HG03432 (cell line): ENCODE data around the gene C1QTNF2.

Experiments
- ATAC-seq: cut with Tn5 transposase; IDR thresholded peaks from one replicate; pipeline ENCODE4 v1.9.1; 2021; ENCODE audit warnings: mild to moderate bottlenecking, moderate library complexity; ENCODE audit not compliant: unreplicated experiment

C1QTNF2 gene

GRCh38 chr5:160375166-160375565, 4.7 kb upstream of the C1QTNF2 start:
- no peak for ATAC-seq

GRCh38 chr5:160371294-160371693, 868 bp upstream of the C1QTNF2 start:
- ATAC-seq: no peak

- ATAC-seq: no peak
Measured at GRCh38 chr5:160370713-160371034, 248 bp upstream of the C1QTNF2 start.

GRCh38 chr5:160367885-160368284, 2.5 kb downstream of the C1QTNF2 start:
- ATAC-seq: no peak

- no peak for ATAC-seq
Measured at GRCh38 chr5:160367261-160367660, 3.2 kb downstream of the C1QTNF2 start.

GRCh38 chr5:160366230-160366629, 4.2 kb downstream of the C1QTNF2 start:
- no peak for ATAC-seq

- ATAC-seq: no peak
Measured at GRCh38 chr5:160363660-160364395, 6.6 kb downstream of the C1QTNF2 start.

- no peak for ATAC-seq
Measured at GRCh38 chr5:160363211-160363610, 7.2 kb downstream of the C1QTNF2 start.

GRCh38 chr5:160361624-160362228, 8.7 kb downstream of the C1QTNF2 start:
- ATAC-seq: no peak

GRCh38 chr5:160360310-160360709, 10.1 kb downstream of the C1QTNF2 start:
- ATAC-seq: no peak

GRCh38 chr5:160359816-160360215, 10.6 kb downstream of the C1QTNF2 start:
- ATAC-seq: no peak

- no peak for ATAC-seq
Measured at GRCh38 chr5:160359242-160359641, 11.2 kb downstream of the C1QTNF2 start.

GRCh38 chr5:160357861-160358411, 12.5 kb downstream of the C1QTNF2 start:
- no peak for ATAC-seq

- no peak for ATAC-seq
Measured at GRCh38 chr5:160357394-160357793, 13.0 kb downstream of the C1QTNF2 start.

- no peak for ATAC-seq
Measured at GRCh38 chr5:160356550-160357347, 13.7 kb downstream of the C1QTNF2 start.

- no peak for ATAC-seq
Measured at GRCh38 chr5:160354666-160355065, 15.8 kb downstream of the C1QTNF2 start.

GRCh38 chr5:160353379-160353778, 17.0 kb downstream of the C1QTNF2 start:
- no peak for ATAC-seq

- no peak for ATAC-seq
Measured at GRCh38 chr5:160352308-160352707, 18.1 kb downstream of the C1QTNF2 start.

GRCh38 chr5:160349935-160350303, 20.5 kb downstream of the C1QTNF2 start:
- no peak for ATAC-seq

- ATAC-seq: no peak
Measured at GRCh38 chr5:160349249-160349934, 21.0 kb downstream of the C1QTNF2 start.

GRCh38 chr5:160348080-160348479, 22.3 kb downstream of the C1QTNF2 start:
- no peak for ATAC-seq
